ENCODE results near the gene CAMSAP3.

The CAMSAP3 gene

GRCh38 chr19:7614859-7615741, 19.4 kb downstream of the CAMSAP3 start:
- DNase-seq: no peak

- DNase-seq: no peak
These were observed 21.5 kb downstream of the CAMSAP3 start for GRCh38 chr19:7617172-7617571.

DNA sequence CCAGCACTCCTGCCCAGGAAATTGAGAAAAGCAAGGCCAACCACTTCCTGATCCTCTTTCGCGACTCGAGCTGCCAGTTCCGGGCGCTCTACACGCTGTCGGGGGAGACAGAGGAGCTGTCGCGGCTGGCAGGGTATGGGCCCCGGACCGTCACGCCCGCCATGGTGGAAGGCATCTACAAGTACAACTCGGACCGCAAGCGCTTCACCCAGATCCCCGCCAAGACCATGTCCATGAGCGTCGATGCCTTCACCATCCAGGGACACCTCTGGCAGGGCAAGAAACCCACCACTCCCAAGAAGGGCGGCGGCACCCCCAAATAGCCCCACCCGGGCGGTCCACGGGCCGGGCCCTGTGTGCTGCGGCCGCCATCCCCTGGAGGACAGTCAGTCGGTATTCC, 22.1 kb downstream of the CAMSAP3 start:
- no peak for DNase-seq

- no peak for DNase-seq
These were observed 22.7 kb downstream of the CAMSAP3 start for GRCh38 chr19:7618348-7618747.

DNA sequence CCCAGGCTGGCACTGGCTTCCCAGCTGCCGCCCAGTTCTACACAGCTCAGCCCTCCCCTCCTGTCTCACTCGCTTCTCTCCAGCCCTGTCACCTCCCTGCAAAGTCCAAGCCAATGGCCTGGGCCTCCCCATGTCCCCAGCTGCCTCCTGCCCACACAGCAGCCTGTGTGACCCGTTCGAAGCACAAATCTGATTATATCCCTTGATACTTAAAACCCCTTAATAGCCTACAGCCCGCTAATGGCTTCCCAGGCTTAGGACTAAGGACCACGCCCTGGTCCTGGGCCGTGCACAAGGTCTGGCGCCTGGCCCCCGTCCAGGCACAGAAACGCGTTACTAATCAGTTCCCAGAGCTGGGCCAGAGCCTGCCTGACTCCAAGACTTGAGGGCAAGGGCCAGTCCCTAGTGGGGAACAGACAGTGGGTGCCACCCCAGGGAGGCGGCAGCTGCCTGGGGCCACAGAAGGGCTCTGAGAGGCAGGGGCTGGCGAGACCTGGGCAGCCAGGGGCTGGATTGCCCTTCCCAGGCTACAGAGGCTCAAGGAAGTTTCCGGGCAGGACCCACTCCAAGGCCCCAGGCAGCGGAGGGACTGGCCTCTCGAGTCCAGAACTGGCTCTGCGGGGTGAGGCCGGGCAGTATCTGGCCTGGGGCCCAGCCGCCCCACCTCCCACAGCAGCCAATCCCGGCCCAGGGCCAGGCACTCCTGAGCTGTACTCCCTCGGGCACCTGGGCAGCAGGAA, 23.3 kb downstream of the CAMSAP3 start:
- DNase-seq: no peak

DNA sequence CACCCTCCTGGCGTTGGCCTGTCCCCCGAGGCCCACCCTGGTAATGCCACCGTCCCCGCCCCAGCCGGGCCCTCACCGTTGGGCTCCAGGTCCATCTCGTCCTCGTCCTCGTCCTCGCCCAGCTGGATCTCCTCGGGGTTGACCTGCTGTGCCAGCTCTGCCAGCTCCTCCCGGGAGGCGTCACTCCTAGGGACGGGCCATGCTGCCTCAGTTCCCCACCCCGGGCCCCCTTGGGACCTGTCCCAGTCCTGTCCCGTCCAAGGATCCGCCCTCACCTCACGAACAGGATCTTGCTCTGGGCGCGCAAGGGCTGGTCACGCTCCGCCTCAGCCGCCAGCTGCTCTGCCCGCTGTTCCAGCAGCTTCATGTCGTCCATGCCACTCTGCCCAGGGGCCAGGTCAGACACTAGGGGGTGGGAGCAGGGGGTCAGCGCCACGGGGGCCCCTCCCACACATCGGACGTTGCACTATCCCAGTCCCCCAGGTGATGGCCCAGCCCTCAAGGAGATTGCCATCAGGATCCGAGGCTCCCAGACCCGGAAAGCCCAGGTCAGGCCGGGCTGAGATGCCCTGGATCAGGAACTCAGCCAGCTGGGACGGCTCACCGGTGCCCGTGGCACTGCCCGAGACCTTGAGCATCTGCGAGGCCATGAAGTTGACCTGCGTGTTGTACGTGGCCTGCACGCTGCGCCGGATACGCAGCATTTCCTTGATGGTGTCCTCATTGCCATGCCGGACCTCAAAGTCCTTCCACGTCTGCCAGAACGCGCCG, 24.2 kb downstream of the CAMSAP3 start:
- no peak for DNase-seq

DNA sequence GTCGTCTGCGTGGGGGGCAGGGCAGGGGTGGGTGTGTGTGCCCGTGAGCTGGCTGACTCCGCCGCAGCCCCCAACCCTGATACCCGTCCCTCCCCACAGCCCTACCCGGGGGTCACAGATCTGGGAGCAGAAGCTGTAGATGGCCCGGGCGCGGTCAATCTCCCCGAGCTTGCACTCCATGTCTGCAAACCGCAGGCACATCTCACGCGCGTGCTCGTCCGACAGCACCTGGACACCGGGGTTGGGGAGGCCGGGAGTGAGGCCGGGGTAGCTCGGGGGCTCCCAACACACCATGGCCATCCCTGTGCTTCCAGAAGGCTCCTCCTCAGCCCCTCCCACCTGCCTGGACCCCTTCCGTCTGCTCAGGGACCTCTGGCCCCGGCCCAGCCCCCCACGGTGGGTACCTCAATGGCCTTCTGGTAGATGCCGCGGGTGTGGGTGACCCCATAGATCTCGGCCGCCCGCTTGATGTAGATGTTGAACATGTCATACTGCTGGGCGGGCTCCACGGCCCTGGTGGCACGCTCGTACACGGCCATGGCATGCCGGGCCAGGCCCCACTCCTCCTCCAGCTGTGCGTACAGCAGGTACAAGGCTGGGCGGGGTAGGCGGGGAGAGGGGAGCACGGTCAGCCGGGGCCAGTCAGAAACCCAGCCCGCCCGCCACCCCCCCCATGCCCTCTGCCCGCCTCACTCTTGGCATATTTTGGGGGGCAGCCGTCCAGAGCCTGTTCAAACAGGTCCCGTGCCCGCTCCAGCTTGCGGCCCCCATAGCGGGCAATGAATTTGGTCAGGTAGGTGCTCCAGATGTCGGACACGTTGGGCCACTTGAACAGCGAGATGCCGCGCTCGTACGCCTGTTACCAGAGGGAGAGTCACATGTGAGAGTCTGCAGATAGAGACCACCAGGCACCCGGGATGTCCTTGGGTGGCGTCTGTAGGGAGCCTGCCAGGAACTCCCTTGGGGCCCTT, 25.1 kb downstream of the CAMSAP3 start:
- DNase-seq: no peak

GRCh38 chr19:7622933-7623685, 27.4 kb downstream of the CAMSAP3 start:
- no peak for DNase-seq

DNA sequence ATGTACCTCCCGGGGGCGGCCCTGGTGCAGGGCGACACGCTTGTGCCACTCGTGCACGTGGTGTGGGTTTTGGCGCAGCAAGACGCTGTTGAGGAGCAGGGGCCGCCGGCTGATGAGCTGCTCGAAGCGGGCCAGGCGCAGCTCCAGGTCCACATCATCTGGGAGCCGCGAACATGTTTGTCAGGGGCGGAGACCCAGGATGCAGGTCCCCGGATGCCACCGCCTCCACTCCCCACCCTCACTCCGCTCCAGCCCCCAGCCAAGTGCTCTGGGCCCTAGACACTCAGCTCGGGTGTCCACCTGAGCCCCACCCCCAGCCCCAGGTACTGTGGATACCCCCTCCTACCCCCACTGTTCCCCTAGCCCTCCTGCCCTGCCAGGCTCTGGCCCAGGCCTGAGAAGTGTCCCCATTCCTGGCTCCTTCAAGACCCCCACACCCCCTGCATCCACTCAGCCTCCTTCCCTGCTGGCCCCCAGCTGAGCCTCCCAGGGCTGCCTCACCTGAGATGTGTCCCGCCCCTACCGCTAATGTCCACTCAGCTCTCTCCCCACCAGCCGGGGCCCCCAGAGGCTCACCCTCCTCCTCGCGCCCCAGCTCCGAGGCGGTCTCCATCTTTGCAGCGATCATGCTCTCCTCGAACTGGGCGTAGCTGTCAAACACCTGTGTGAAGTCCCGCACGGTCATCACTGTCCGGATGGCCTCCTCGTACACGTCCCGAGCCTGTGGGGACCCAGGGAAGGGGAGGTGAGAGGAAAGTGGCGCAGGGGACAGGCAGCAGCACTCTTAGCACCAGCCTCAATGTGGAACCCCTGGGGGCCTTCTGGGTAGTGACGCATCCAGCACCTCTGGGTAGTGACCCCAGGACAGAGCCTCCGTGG, 28.3 kb downstream of the CAMSAP3 start:
- DNase-seq: no peak

GRCh38 chr19:7624810-7625209, 29.1 kb downstream of the CAMSAP3 start:
- no peak for DNase-seq

- DNase-seq: no peak
These were observed 30.2 kb downstream of the CAMSAP3 start for GRCh38 chr19:7625763-7626372.

- no peak for DNase-seq
These were observed 31.5 kb downstream of the CAMSAP3 start for GRCh38 chr19:7627166-7627565.

GRCh38 chr19:7628589-7629311, 33.1 kb downstream of the CAMSAP3 start:
- no peak for DNase-seq

DNA sequence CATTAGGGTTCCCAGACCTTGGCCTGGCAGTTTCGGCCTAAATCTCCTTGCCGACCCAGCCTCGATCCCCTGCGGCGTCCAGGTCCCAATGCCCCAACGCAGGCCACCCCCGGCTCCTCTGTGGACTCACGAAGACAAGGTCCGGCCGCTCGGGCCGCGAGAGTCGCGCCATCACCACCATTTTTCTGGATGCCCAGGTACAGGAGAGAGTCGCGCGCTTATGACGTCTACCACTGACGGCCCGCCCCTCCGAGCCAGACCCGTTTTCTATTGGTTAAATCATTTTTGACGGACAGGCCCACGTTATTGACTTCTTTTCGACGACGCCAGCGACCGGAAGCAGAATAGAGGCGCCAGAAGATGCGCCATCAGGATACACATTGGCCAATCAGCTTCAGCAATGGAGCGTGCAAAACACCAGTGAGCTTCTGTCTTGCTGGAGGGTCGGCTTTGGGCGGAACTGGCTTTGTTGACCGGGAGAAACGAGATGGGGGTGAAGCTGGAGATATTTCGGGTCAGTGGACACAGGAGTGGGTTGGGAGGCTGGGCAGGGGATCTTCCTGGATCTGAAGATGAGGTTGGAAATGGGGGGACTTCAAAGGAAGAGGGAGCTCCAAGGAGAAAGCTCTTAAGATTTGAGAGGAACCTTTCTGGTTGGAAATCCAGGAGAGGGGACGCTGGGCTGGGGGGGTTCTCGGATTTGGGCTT, 33.8 kb downstream of the CAMSAP3 start, which contains the start of the genes PET100 and XAB2:
PET100 (plus strand) TSS at position 447 of the 708 bp plus-strand sequence; CDS start at position 488, 41 bp downstream.
XAB2 (minus strand) TSS at position 199 of the 708 bp plus-strand sequence; CDS start at position 181, 18 bp downstream.
- peak; percentile 97 for DNase-seq

DNA sequence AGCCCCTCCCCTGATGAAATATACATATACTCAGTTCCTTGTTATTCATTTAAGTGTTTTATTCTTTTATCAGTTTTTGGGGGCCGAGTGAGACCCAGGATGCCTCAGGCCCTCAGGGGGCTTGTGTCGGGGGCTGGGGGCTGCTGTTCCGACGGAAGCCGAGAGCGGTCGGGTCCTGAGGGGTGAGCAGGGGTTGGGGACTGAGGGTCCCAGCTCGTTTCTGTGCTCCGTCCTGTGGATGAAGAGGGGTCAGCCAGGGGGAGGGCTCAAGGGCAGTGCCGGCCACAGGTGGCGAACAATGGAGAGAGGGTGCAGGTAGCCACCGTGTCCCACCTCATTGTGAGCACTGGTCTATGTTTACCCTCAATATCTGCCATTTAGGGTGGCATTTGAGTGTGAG, 35.9 kb downstream of the CAMSAP3 start:
- DNase-seq: no peak

DNA sequence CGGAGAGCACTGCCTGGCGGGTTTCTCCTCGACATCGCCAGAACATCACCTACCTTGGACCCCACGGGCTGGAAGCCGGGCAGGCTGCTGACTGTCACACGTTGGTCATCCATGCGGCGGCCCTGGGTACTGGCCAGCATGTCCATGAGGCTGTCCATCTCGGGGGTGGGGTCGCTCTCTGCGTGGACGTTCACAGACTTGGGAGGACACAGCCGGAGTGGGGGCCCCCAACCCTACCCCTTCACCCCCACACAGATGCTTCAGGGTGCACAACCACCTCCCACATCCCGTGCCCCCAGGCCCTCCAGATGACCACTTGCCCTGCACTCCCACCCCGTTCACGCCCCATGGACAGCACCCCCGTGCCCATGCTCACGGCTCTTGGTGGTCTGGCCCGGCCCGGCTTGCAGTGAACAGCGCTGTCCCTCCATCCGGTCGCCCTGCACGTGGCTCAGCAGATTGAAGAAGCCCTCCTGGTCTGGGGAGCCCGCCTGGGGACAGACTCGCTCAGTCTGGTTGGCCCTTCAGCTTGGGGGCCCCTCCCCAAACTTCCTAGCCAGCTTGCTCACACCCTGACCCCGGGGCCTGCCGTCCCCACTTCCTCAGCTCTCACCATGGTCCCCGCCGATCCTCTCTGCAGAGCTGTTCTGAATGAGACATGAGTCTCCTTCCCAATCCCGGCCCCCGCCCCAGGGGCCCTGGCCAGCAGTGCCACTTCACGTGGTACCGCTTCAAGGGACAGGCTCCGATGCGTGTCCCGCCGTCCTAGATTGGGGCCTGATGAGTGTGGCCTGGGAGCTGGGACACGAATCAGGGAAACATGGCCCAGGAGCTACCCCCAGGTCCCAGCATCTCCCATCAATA, 36.9 kb downstream of the CAMSAP3 start:
- DNase-seq: no peak

- no peak for DNase-seq
These were observed 38.0 kb downstream of the CAMSAP3 start, which contains the start of gene PCP2 for GRCh38 chr19:7633698-7634097. Gene PCP2, minus strand, starts transcription at chr19:7633719. Its CDS starts 262 bp downstream, at chr19:7633457.
